HFFc6 (cell line): ENCODE data around the gene IL1A. TPM values are rescaled to one million over a fixed set of nuclear protein-coding genes. Genes with fewer than 3 reads are reported as not detected.
"Not testable (repeated sequence)": the region's sequence is repeated elsewhere in the genome, so short reads cannot be mapped to it uniquely, and the experiment has no call there.

Experiments used
- DNase-seq: peaks from one replicate; pipeline ENCODE4 v3.0.0-alpha.2; 2018
- H3K27ac Mint-ChIP-seq: 2 replicates; pipeline ENCODE4 v1.8.0; 2020; ENCODE audit warnings: mild to moderate bottlenecking, mixed read lengths
- H3K27me3 Mint-ChIP-seq: 2 replicates; pipeline ENCODE4 v1.8.0; 2021; ENCODE audit warnings: mild to moderate bottlenecking, moderate library complexity, mixed read lengths; ENCODE audit not compliant: insufficient read depth
- H3K36me3 Mint-ChIP-seq: 2 replicates; pipeline ENCODE4 v1.8.0; 2021; ENCODE audit warnings: low read depth, mixed read lengths
- H3K4me1 Mint-ChIP-seq: 2 replicates; pipeline ENCODE4 v1.8.0; 2020; ENCODE audit warnings: low read depth, mixed read lengths
- H3K4me3 Mint-ChIP-seq: 2 replicates; pipeline ENCODE4 v1.8.0; 2020; ENCODE audit warnings: mild to moderate bottlenecking, moderate library complexity, mixed read lengths
- H3K9me3 Mint-ChIP-seq: 2 replicates; pipeline ENCODE4 v1.8.0; 2020; ENCODE audit warnings: mild to moderate bottlenecking, mixed read lengths
- CTCF ChIP-seq: fragments of 200-600 bp; sonication (generic); IDR thresholded peaks from 2 replicates; pipeline ENCODE4 v1.5.0; 2021; ENCODE audit warnings: antibody characterized with exemption, mild to moderate bottlenecking
- long read RNA-seq: library from polyadenylated mRNA; unstranded; transcript quantifications from one replicate; pipeline ENCODE4 v2.0.0, GENCODE V29; 2019
- total RNA-seq, 6 experiments: library from RNA; stranded (reverse); fragmentation: NEBNext Ultra II Directional; extraction: Animal tissue kit (Norgen Biotek cat#: 25700); gene quantifications; 2 replicates in 1 of 6; 3 replicates in 5 of 6; pipeline ENCODE4 v1.2.3, GENCODE V29; 2021

Gene IL1A
- under 1 TPM in 1 of 6 experiments, not detected in 5; 0.07 TPM for total RNA-seq
- long read RNA-seq = 0 reads

GRCh38 chr2:112784199-112785189 is at the start of gene IL1A:
Gene IL1A (minus strand): TSS chr2:112784493. CDS start chr2:112783770, 723 bp downstream.
- Mint-ChIP-seq H3K4me1 (peaks cover 16% of the 10 kb centered on the region), H3K27ac (no peak within 1 kb of the TSS), H3K9me3 (no peaks in the 10 kb centered on the region), H3K4me3 (peak within 1 kb of the TSS; percentile 44; the same call in 1 of the 2 replicates), H3K27me3 (no peaks in the 10 kb centered on the region), H3K36me3 (no peaks in the 10 kb centered on the region)
- no peak for TF ChIP-seq CTCF
- DNase-seq = no peak

- Mint-ChIP-seq H3K9me3 (no peaks in the 10 kb centered on the region), H3K36me3 (peaks cover 33% of the 10 kb centered on the region), H3K27ac (no peak overlapping the region), H3K4me3 (no peak overlapping the region), H3K27me3 (no peaks in the 10 kb centered on the region; the same call in 1 of the 2 replicates), H3K4me1 (peaks cover 49% of the 10 kb centered on the region)
- TF ChIP-seq CTCF = no peak
- DNase-seq = no peak
These were observed 49.7 kb upstream of the IL1A start for GRCh38 chr2:112833976-112834375.

- H3K4me3 Mint-ChIP-seq, H3K9me3 Mint-ChIP-seq, H3K27ac Mint-ChIP-seq, DNase-seq, H3K27me3 Mint-ChIP-seq: not testable (repeated sequence)
- peaks cover 45% of the 10 kb centered on the region for H3K4me1 Mint-ChIP-seq
- H3K36me3 Mint-ChIP-seq = peaks cover 33% of the 10 kb centered on the region
These were observed 49.3 kb upstream of the IL1A start for GRCh38 chr2:112833639-112833931.

- Mint-ChIP-seq H3K9me3 (no peaks in the 10 kb centered on the region), H3K4me3 (no peak overlapping the region), H3K27ac (no peak overlapping the region; the same call in 1 of the 2 replicates), H3K4me1 (peaks cover 42% of the 10 kb centered on the region), H3K27me3 (no peaks in the 10 kb centered on the region; the same call in 1 of the 2 replicates), H3K36me3 (peaks cover 33% of the 10 kb centered on the region)
- DNase-seq = no peak
- TF ChIP-seq CTCF = no peak
These were observed 48.7 kb upstream of the IL1A start for GRCh38 chr2:112832841-112833638.

- Mint-ChIP-seq H3K4me1 (peaks cover 40% of the 10 kb centered on the region), H3K27ac (no peak overlapping the region; the same call in 1 of the 2 replicates), H3K9me3 (no peaks in the 10 kb centered on the region), H3K36me3 (peaks cover 33% of the 10 kb centered on the region), H3K27me3 (no peaks in the 10 kb centered on the region; the same call in 1 of the 2 replicates), H3K4me3 (no peak overlapping the region)
- TF ChIP-seq CTCF = no peak
- no peak for DNase-seq
These were observed 47.9 kb upstream of the IL1A start for GRCh38 chr2:112831946-112832840.
